HTR-8/SVneo (cell line): ENCODE results near the gene MAEL.

Experiments used
- DNase-seq: peaks from one replicate; pipeline ENCODE4 v3.0.0; 2011; ENCODE audit warnings: low spot score, mixed read lengths; ENCODE audit not compliant: insufficient read length
- FAIRE-seq: peaks from 2 replicates; lab custom pipeline; 2011; peaks lifted over from hg19 to GRCh38; lab: Jason Lieb, UNC

Gene MAEL

GRCh38 chr1:166988974-166989515 is at the start of gene MAEL:
Gene MAEL (plus strand): TSS chr1:166989280. CDS start chr1:166989353, 73 bp downstream.
- no peak for FAIRE-seq
- DNase-seq: no peak

GRCh38 chr1:166939741-166940375 is 49.2 kb upstream of the MAEL start:
- no peak for DNase-seq
- no peak for FAIRE-seq

- FAIRE-seq: no peak
- DNase-seq: no peak
These were observed 44.7 kb upstream of the MAEL start for GRCh38 chr1:166944186-166944967.

GRCh38 chr1:166947398-166948043 is 41.6 kb upstream of the MAEL start:
- DNase-seq: peak; percentile 48
- FAIRE-seq: no peak

- DNase-seq (no peak), FAIRE-seq (no peak)
These were observed 40.2 kb upstream of the MAEL start for GRCh38 chr1:166948856-166949350.

- DNase-seq (no peak), FAIRE-seq (no peak)
These were observed 38.9 kb upstream of the MAEL start for GRCh38 chr1:166950156-166950555.

- no peak for FAIRE-seq
- DNase-seq: no peak
These were observed 38.0 kb upstream of the MAEL start for GRCh38 chr1:166951050-166951449.

- peak; percentile 77 for FAIRE-seq
- DNase-seq: no peak
These were observed 36.9 kb upstream of the MAEL start for GRCh38 chr1:166952002-166952746.

- no peak for FAIRE-seq
These were observed 35.6 kb upstream of the MAEL start for GRCh38 chr1:166953491-166953890.

GRCh38 chr1:166956057-166956850 is 32.8 kb upstream of the MAEL start:
- no peak for FAIRE-seq
- DNase-seq: no peak

More at GRCh38 chr1:166953491-166953890, 35.6 kb upstream of the MAEL start:
- DNase-seq: no peak

- no peak for DNase-seq
- no peak for FAIRE-seq
These were observed 32.2 kb upstream of the MAEL start for GRCh38 chr1:166956872-166957271.

GRCh38 chr1:166960858-166961474 is 28.1 kb upstream of the MAEL start:
- no peak for DNase-seq
- no peak for FAIRE-seq

- FAIRE-seq (no peak), DNase-seq (no peak)
These were observed 19.9 kb upstream of the MAEL start for GRCh38 chr1:166969074-166969677.

GRCh38 chr1:166971252-166971651 is 17.8 kb upstream of the MAEL start:
- no peak for FAIRE-seq
- DNase-seq: no peak

GRCh38 chr1:166972193-166972592 is 16.9 kb upstream of the MAEL start:
- no peak for DNase-seq
- no peak for FAIRE-seq

- DNase-seq (no peak), FAIRE-seq (no peak)
These were observed 16.3 kb upstream of the MAEL start for GRCh38 chr1:166972826-166973225.

- no peak for FAIRE-seq
These were observed 14.3 kb upstream of the MAEL start for GRCh38 chr1:166974647-166975345.

More at GRCh38 chr1:166974647-166975345, 14.3 kb upstream of the MAEL start:
- no peak for DNase-seq
